GM18520 (cell line): ENCODE results near the gene NRCAM.

Experiments used
- ATAC-seq: cut with Tn5 transposase; IDR thresholded peaks from one replicate; pipeline ENCODE4 v1.9.1; 2021; ENCODE audit not compliant: unreplicated experiment

Gene NRCAM

GRCh38 chr7:108108131-108108530 lies 348.1 kb downstream of the NRCAM start:
- no peak for ATAC-seq

GRCh38 chr7:108104324-108104723 lies 351.9 kb downstream of the NRCAM start:
- ATAC-seq: no peak

GRCh38 chr7:108103558-108104298 lies 352.5 kb downstream of the NRCAM start:
- no peak for ATAC-seq

GRCh38 chr7:108102671-108103312 lies 353.4 kb downstream of the NRCAM start:
- no peak for ATAC-seq

GRCh38 chr7:108101759-108102158 lies 354.5 kb downstream of the NRCAM start:
- no peak for ATAC-seq

GRCh38 chr7:108099713-108100112 lies 356.5 kb downstream of the NRCAM start:
- no peak for ATAC-seq

- ATAC-seq: no peak
Measured at GRCh38 chr7:108097703-108098102, 358.5 kb downstream of the NRCAM start.
